HepG2 (cell line): ENCODE measurements around the gene KIAA0825. TPM values are rescaled to one million over a fixed set of nuclear protein-coding genes. Genes with fewer than 3 reads are reported as not detected.

Experiments used
- ATAC-seq: fragments of 200-7000 bp; cut with Tn5 transposase; 3 replicates; pipeline ENCODE4 v1.9.1; 2020; ENCODE audit warnings: mild to moderate bottlenecking, moderate library complexity
- BruUV-seq: library from RNA; stranded (reverse); fragments of 400-500 nt; replicated peaks from 2 replicates; lab custom pipeline; 2021; lab: Mats Ljungman, UMichigan
- CTCF ChIA-PET: fragments of 300-600 bp; formaldehyde crosslinking; extraction: SDS; loops from one replicate; lab custom pipeline; 2021; ENCODE audit warnings: low total read pairs, inconsistent platforms, low intra/inter-chr PET ratio; lab: Yijun Ruan, JAX
- POLR2A ChIA-PET: fragments of 350-600 bp; sonication (Branson Sonifier 250); formaldehyde crosslinking; loops from one replicate; lab custom pipeline; 2020; ENCODE audit warnings: antibody characterized with exemption, inconsistent platforms; lab: Yijun Ruan, JAX
- DNase-seq: peaks from one replicate; pipeline ENCODE4 v3.0.0-alpha.2; 2015; ENCODE audit warnings: low spot score
- FAIRE-seq: peaks from 3 replicates; lab custom pipeline; 2011; peaks lifted over from hg19 to GRCh38; lab: Jason Lieb, UNC
- H2AFZ ChIP-seq: one replicate; pipeline ENCODE4 v1.6.1; 2011; ENCODE audit warnings: low read length, inconsistent platforms
- H3K27ac ChIP-seq: fragments of 300-600 bp; 3 replicates; pipeline ENCODE4 v1.8.0; 2011; ENCODE audit warnings: mixed run types, mild to moderate bottlenecking, mixed read lengths, low read length, inconsistent platforms; ENCODE audit not compliant: insufficient read depth; ENCODE audit errors: extremely low read length
- H3K27me3 ChIP-seq, 2 experiments: fragments of 200-600 bp in 1 of 2; 2 replicates in 1 of 2; 3 replicates in 1 of 2; pipeline versions ENCODE4 v1.6.0 to v1.8.0; 2011; ENCODE audit warnings: low read length in 2 of 2, mild to moderate bottlenecking in 2 of 2, moderate library complexity in 2 of 2, inconsistent platforms in 1 of 2; ENCODE audit not compliant: insufficient read depth in 2 of 2, control insufficient read depth in 1 of 2
- H3K36me3 ChIP-seq, 2 experiments: fragments of 200-600 bp in 1 of 2; replicated peaks in 1 of 2; 2 replicates in 1 of 2; 3 replicates in 1 of 2; pipeline versions ENCODE4 v1.5.1 to v1.8.0; 2011; ENCODE audit warnings: low read length in 2 of 2, inconsistent platforms in 1 of 2; ENCODE audit not compliant: insufficient read depth in 2 of 2, control insufficient read depth in 1 of 2
- H3K4me1 ChIP-seq: 2 replicates; pipeline ENCODE4 v1.5.1; 2012; ENCODE audit warnings: low read length, inconsistent platforms; ENCODE audit not compliant: insufficient read depth
- H3K4me2 ChIP-seq: 2 replicates; pipeline ENCODE4 v1.6.0; 2011; ENCODE audit warnings: low read depth, low read length, inconsistent platforms
- H3K4me3 ChIP-seq, 3 experiments: fragments of 200-600 bp in 1 of 3; sonication (generic), shearing (Covaris generic) in 1 of 3; replicated peaks in 1 of 3; 2 replicates each; pipeline ENCODE4 v1.5.1; 2011 to 2016; ENCODE audit warnings: low read length in 3 of 3, inconsistent platforms in 2 of 3, low read depth in 2 of 3, mild to moderate bottlenecking in 2 of 3, control low read depth in 1 of 3, mixed read lengths in 1 of 3; ENCODE audit not compliant: insufficient read depth in 1 of 3
- H3K79me2 ChIP-seq: one replicate; pipeline ENCODE4 v1.6.1; 2011; ENCODE audit warnings: low read length, inconsistent platforms; ENCODE audit not compliant: insufficient read depth
- H3K9ac ChIP-seq: 2 replicates; pipeline ENCODE4 v1.6.0; 2011; ENCODE audit warnings: mild to moderate bottlenecking, low read depth, low read length, inconsistent platforms; ENCODE audit not compliant: insufficient read depth
- H3K9me3 ChIP-seq: 2 replicates; pipeline ENCODE4 v1.5.1; 2012; ENCODE audit warnings: mild to moderate bottlenecking, low read length
- H4K20me1 ChIP-seq: 2 replicates; pipeline ENCODE4 v1.6.0; 2011; ENCODE audit warnings: inconsistent platforms, mild to moderate bottlenecking, low read length, moderate library complexity; ENCODE audit not compliant: insufficient read depth
- DBP ChIP-seq: sonication (generic); formaldehyde crosslinking; IDR thresholded peaks from 2 replicates; pipeline ENCODE4 v1.4.0; 2020; ENCODE audit warnings: missing genetic modification reagents; ENCODE audit errors: not compliant biosample characterization
- DR1 ChIP-seq: sonication (generic); formaldehyde crosslinking; IDR thresholded peaks from 2 replicates; pipeline ENCODE4 v1.8.0; 2021; ENCODE audit warnings: mild to moderate bottlenecking, missing genetic modification reagents, inconsistent platforms
- HES4 ChIP-seq: sonication (generic); formaldehyde crosslinking; IDR thresholded peaks from 2 replicates; pipeline ENCODE4 v1.9.0; 2021; ENCODE audit warnings: mild to moderate bottlenecking, missing genetic modification reagents, borderline replicate concordance
- NR2F1 ChIP-seq, 2 experiments: fragments of 450-650 bp in 1 of 2; formaldehyde crosslinking in 1 of 2; IDR thresholded peaks; 2 replicates each; pipeline versions ENCODE4 v1.5.0 to v1.6.1; 2016 to 2020; ENCODE audit warnings: mild to moderate bottlenecking in 1 of 2, missing compliant biosample characterization in 1 of 2, missing genetic modification reagents in 1 of 2, moderate library complexity in 1 of 2
- RXRB ChIP-seq: IDR thresholded peaks from 2 replicates; pipeline ENCODE4 v1.6.1; 2016; ENCODE audit warnings: borderline replicate concordance, missing genetic modification reagents, missing compliant biosample characterization
- SMYD3 ChIP-seq: sonication (generic); formaldehyde crosslinking; IDR thresholded peaks from 2 replicates; pipeline ENCODE4 v1.8.1; 2023; ENCODE audit warnings: mild to moderate bottlenecking, missing genetic modification reagents
- SRF ChIP-seq: IDR thresholded peaks from 2 replicates; pipeline ENCODE4 v1.6.1; 2011; ENCODE audit warnings: mild to moderate bottlenecking, low read depth, low read length, moderate library complexity
- U2AF1 ChIP-seq: fragments of 200-400 bp; formaldehyde crosslinking; optimal IDR thresholded peaks from 2 replicates; pipeline ENCODE3; 2017; ENCODE audit warnings: mild to moderate bottlenecking, low read depth, low read length
- XBP1 ChIP-seq: sonication (generic); formaldehyde crosslinking; IDR thresholded peaks from 2 replicates; pipeline ENCODE4 v1.5.0; 2020; ENCODE audit warnings: missing genetic modification reagents
- ZBTB43 ChIP-seq: sonication (generic); formaldehyde crosslinking; conservative IDR thresholded peaks from 2 replicates; pipeline ENCODE4 v1.4.0; 2020; ENCODE audit warnings: missing genetic modification reagents
- ZC3H4 ChIP-seq: sonication (generic); formaldehyde crosslinking; IDR thresholded peaks from 2 replicates; pipeline ENCODE4 v1.4.0; 2020; ENCODE audit warnings: missing genetic modification reagents, borderline replicate concordance
- ZFP1 ChIP-seq: IDR thresholded peaks from 2 replicates; pipeline ENCODE4 v1.6.1; 2016
- ZSCAN9 ChIP-seq: IDR thresholded peaks from 2 replicates; pipeline ENCODE4 v1.6.1; 2016; ENCODE audit warnings: borderline replicate concordance
- WGBS: methylation state at CpG from one replicate; pipeline ENCODE4 v1.1.6; 2017; ENCODE audit warnings: low lambda C conversion rate; 5-methylcytosine and 5-hydroxymethylcytosine counted together
- in situ Hi-C: cut with HindIII; loops from 2 replicates; pipeline ENCODE4 v1.10.0; 2017; ENCODE audit warnings: low pct_unique_long_range_greater_than_20kb; ENCODE audit not compliant: extremely low pct_ligation_motif_present
- intact Hi-C: fragments of 100-400 bp; cut with micrococcal nuclease; formaldehyde crosslinking; loops from one replicate; pipeline ENCODE4 v1.10.0; 2022; ENCODE audit not compliant: unreplicated experiment
- polyA plus RNA-seq, 8 experiments: library from polyadenylated mRNA; depleted of rRNA in 3 of 8; stranded (reverse) in 7 of 8; unstranded in 1 of 8; fragments of >200 nt; fragmentation: Illumina TruSeq in 4 of 8; extraction: Trizol in 4 of 8; gene quantifications; 2 replicates each; pipeline versions ENCODE4 v1.2.1 to v1.2.3, GENCODE V29; 2011 to 2016; ENCODE audit warnings: low read depth in 4 of 8, missing spikeins in 1 of 8, mixed read lengths in 1 of 8; ENCODE audit not compliant: insufficient read depth in 1 of 8
- total RNA-seq, 5 experiments: library from RNA; depleted of rRNA; stranded (reverse); fragments of >200 nt; fragmentation: Illumina TruSeq; extraction: Trizol; gene quantifications; 2 replicates each; pipeline ENCODE4 v1.2.3, GENCODE V29; 2016; ENCODE audit warnings: low read depth in 1 of 5
- TF ChIP-seq, protein P1 (sequence below): sonication (generic); formaldehyde crosslinking; IDR thresholded peaks from one replicate; pipeline ENCODE4 v1.5.1; 2020; ENCODE audit warnings: mild to moderate bottlenecking, missing genetic modification reagents; ENCODE audit errors: not compliant biosample characterization

KIAA0825 gene
- total and polyA plus RNA-seq, 2 of the 13 experiments (the other 11 are each of a cell fraction or from before 2014, with no cell fraction given), result 0.05 to 0.51 TPM

- TF ChIP-seq, protein P1, sequence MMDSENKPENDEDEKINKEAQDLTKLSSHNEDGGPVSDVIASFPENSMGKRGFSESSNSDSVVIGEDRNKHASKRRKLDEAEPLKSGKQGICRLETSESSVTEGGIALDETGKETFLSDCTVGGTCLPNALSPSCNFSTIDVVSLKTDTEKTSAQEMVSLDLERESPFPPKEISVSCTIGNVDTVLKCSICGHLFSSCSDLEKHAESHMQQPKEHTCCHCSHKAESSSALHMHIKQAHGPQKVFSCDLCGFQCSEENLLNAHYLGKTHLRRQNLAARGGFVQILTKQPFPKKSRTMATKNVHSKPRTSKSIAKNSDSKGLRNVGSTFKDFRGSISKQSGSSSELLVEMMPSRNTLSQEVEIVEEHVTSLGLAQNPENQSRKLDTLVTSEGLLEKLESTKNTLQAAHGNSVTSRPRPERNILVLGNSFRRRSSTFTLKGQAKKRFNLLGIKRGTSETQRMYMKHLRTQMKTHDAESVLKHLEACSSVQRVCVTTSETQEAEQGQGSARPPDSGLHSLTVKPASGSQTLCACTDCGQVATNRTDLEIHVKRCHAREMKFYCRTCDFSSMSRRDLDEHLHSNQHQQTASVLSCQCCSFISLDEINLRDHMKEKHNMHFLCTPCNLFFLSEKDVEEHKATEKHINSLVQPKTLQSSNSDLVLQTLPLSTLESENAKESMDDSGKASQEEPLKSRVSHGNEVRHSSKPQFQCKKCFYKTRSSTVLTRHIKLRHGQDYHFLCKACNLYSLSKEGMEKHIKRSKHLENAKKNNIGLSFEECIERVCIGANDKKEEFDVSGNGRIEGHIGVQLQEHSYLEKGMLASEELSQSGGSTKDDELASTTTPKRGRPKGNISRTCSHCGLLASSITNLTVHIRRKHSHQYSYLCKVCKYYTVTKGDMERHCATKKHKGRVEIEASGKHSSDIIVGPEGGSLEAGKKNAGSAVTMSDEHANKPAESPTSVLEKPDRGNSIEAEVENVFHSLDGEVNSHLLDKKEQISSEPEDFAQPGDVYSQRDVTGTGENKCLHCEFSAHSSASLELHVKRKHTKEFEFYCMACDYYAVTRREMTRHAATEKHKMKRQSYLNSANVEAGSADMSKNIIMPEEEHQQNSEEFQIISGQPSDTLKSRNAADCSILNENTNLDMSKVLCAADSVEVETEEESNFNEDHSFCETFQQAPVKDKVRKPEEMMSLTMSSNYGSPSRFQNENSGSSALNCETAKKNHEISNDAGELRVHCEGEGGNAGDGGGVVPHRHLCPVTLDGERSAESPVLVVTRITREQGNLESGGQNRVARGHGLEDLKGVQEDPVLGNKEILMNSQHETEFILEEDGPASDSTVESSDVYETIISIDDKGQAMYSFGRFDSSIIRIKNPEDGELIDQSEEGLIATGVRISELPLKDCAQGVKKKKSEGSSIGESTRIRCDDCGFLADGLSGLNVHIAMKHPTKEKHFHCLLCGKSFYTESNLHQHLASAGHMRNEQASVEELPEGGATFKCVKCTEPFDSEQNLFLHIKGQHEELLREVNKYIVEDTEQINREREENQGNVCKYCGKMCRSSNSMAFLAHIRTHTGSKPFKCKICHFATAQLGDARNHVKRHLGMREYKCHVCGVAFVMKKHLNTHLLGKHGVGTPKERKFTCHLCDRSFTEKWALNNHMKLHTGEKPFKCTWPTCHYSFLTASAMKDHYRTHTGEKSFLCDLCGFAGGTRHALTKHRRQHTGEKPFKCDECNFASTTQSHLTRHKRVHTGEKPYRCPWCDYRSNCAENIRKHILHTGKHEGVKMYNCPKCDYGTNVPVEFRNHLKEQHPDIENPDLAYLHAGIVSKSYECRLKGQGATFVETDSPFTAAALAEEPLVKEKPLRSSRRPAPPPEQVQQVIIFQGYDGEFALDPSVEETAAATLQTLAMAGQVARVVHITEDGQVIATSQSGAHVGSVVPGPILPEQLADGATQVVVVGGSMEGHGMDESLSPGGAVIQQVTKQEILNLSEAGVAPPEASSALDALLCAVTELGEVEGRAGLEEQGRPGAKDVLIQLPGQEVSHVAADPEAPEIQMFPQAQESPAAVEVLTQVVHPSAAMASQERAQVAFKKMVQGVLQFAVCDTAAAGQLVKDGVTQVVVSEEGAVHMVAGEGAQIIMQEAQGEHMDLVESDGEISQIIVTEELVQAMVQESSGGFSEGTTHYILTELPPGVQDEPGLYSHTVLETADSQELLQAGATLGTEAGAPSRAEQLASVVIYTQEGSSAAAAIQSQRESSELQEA (CRISPR knock-in tag), result no peak
- TF ChIP-seq HES4 (CRISPR knock-in tag) (no peak), DR1 (CRISPR knock-in tag) (no peak), XBP1 (CRISPR knock-in tag) (no peak)
Measured at GRCh38 chr5:94523018-94523417, 95.4 kb downstream of the KIAA0825 start (continued).

- Histone ChIP-seq H3K27ac (no peak overlapping the region), H3K4me2 (no peak overlapping the region), H3K79me2 (no peaks in the 10 kb centered on the region), H2AFZ (no peak overlapping the region), H3K9me3 (no peaks in the 10 kb centered on the region), H3K27me3 (no peaks in the 10 kb centered on the region), H3K4me3 (no peak overlapping the region), H3K36me3 (no peaks in the 10 kb centered on the region), H3K9ac (no peak overlapping the region), H4K20me1 (no peaks in the 10 kb centered on the region), H3K4me1 (no peaks in the 10 kb centered on the region)
- intact Hi-C loops, result no loop called here
- WGBS, result 22% methylated on average over 1 of the region's 1 CpG
- no TSS peak for BruUV-seq
- ATAC-seq (no peak), DNase-seq (no peak), FAIRE-seq (no peak)
- in situ Hi-C loops, result loop anchor here (10.0 kb wide), 1 partner anchor 213 kb away; no protein-coding TSS in a partner anchor
- ChIA-PET CTCF (no interaction called here), POLR2A (no interaction called here)
- no peak for TF ChIP-seq DBP (CRISPR knock-in tag)
- TF ChIP-seq NR2F1 (CRISPR knock-in tag; IDR thresholded peaks at IDR 0.05), result no peak
- no peak for TF ChIP-seq ZBTB43
- TF ChIP-seq ZFP1 (CRISPR knock-in tag), result no peak
- TF ChIP-seq SMYD3 (CRISPR knock-in tag), result no peak
- TF ChIP-seq ZSCAN9 (CRISPR knock-in tag), result no peak
- TF ChIP-seq SRF, result no peak
- TF ChIP-seq ZC3H4 (CRISPR knock-in tag), result no peak
- TF ChIP-seq U2AF1, result no peak
- no peak for TF ChIP-seq RXRB (CRISPR knock-in tag)
Measured at GRCh38 chr5:94522117-94522516, 96.3 kb downstream of the KIAA0825 start.
